Prostate gland (tissue), 2 donors: ENCODE data around the gene MAPK8IP1.

ENCODE experiments used
- POLR2A ChIP-seq: fragments of 450-650 bp; IDR thresholded peaks from one replicate; pipeline ENCODE4 v1.6.1; 2016; ENCODE audit warnings: antibody characterized with exemption, mild to moderate bottlenecking
- POLR2AphosphoS5 ChIP-seq: sonication (generic); formaldehyde crosslinking; IDR thresholded peaks from one replicate; pipeline ENCODE4 v1.6.1; 2017; ENCODE audit warnings: antibody characterized with exemption
- TF ChIP-seq, protein P1 (sequence below), 4 experiments: fragments of 200-600 bp in 2 of 4; fragments of 450-650 bp in 2 of 4; sonication (generic) in 2 of 4; IDR thresholded peaks; 1 replicate in 3 of 4; 2 replicates in 1 of 4; pipeline ENCODE4 v1.5.1; 2016 to 2019; ENCODE audit warnings: antibody characterized with exemption in 4 of 4, mild to moderate bottlenecking in 2 of 4, moderate library complexity in 2 of 4

DNA sequence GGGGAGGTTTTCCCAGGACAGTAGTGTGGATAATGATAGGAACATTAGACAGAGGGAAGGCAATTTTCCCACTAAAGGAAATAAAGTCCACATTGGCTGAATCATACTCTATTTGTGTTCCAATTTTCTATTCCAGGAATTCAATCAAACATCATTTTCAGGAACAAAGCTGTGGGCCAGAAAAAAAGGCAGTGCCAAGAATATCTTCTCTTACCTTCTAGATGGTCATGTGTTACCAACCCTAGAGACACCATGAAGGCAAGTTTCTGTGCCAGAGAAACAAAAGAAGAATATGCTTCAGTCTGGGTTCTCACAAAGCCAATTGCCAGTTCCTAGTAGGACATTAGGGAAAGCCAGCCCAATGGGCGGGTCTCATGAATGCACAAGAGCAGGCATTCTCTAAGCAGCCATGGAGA is 64.5 kb downstream of the MAPK8IP1 start:
- TF ChIP-seq, protein P1, sequence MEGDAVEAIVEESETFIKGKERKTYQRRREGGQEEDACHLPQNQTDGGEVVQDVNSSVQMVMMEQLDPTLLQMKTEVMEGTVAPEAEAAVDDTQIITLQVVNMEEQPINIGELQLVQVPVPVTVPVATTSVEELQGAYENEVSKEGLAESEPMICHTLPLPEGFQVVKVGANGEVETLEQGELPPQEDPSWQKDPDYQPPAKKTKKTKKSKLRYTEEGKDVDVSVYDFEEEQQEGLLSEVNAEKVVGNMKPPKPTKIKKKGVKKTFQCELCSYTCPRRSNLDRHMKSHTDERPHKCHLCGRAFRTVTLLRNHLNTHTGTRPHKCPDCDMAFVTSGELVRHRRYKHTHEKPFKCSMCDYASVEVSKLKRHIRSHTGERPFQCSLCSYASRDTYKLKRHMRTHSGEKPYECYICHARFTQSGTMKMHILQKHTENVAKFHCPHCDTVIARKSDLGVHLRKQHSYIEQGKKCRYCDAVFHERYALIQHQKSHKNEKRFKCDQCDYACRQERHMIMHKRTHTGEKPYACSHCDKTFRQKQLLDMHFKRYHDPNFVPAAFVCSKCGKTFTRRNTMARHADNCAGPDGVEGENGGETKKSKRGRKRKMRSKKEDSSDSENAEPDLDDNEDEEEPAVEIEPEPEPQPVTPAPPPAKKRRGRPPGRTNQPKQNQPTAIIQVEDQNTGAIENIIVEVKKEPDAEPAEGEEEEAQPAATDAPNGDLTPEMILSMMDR (IDR thresholded peaks at IDR 0.05): no peak
- TF ChIP-seq POLR2A (no peak), POLR2AphosphoS5 (no peak)
